Breast epithelium (tissue), 3 donors: ENCODE measurements around the gene PDPK1.
"Not testable (repeated sequence)": the region's sequence is repeated elsewhere in the genome, so short reads cannot be mapped to it uniquely, and the experiment has no call there.

Experiments used
- POLR2A ChIP-seq: fragments of 450-650 bp; IDR thresholded peaks from one replicate; pipeline ENCODE4 v1.6.1; 2016; ENCODE audit warnings: antibody characterized with exemption, mild to moderate bottlenecking, moderate library complexity
- TF ChIP-seq, protein P1 (sequence below), 3 donors: fragments of 450-650 bp; IDR thresholded peaks; one replicate each; pipeline ENCODE4 v1.5.1; 2016 to 2017; ENCODE audit warnings: antibody characterized with exemption in 3 of 3, mild to moderate bottlenecking in 3 of 3, moderate library complexity in 3 of 3

- not testable (repeated sequence) for TF ChIP-seq POLR2A
- TF ChIP-seq, protein P1, sequence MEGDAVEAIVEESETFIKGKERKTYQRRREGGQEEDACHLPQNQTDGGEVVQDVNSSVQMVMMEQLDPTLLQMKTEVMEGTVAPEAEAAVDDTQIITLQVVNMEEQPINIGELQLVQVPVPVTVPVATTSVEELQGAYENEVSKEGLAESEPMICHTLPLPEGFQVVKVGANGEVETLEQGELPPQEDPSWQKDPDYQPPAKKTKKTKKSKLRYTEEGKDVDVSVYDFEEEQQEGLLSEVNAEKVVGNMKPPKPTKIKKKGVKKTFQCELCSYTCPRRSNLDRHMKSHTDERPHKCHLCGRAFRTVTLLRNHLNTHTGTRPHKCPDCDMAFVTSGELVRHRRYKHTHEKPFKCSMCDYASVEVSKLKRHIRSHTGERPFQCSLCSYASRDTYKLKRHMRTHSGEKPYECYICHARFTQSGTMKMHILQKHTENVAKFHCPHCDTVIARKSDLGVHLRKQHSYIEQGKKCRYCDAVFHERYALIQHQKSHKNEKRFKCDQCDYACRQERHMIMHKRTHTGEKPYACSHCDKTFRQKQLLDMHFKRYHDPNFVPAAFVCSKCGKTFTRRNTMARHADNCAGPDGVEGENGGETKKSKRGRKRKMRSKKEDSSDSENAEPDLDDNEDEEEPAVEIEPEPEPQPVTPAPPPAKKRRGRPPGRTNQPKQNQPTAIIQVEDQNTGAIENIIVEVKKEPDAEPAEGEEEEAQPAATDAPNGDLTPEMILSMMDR (IDR thresholded peaks at IDR 0.05) = not testable (repeated sequence)
These were observed 71.5 kb downstream of the PDPK1 start for GRCh38 chr16:2609345-2609744.
